K562 (cell line): ENCODE results near the gene KLB. TPM values are rescaled to one million over a fixed set of nuclear protein-coding genes. Genes with fewer than 3 reads are reported as not detected.

ENCODE experiments used
- ATAC-seq: fragments of 200-7000 bp; cut with Tn5 transposase; 3 replicates; pipeline ENCODE4 v1.9.1; 2020; ENCODE audit warnings: moderate library complexity
- BruUV-seq: library from RNA; stranded (reverse); fragments of 400-500 nt; replicated peaks from 2 replicates; lab custom pipeline; 2021; lab: Mats Ljungman, UMichigan
- CTCF ChIA-PET: fragments of 300-600 bp; formaldehyde crosslinking; extraction: SDS; loops from one replicate; lab custom pipeline; 2021; ENCODE audit warnings: low intra/inter-chr PET ratio; lab: Yijun Ruan, JAX
- POLR2A ChIA-PET: fragments of 300-600, 350-650 bp; sonication (Branson Sonifier 250); formaldehyde crosslinking; extraction: SDS; loops from one replicate; lab custom pipeline; 2021; ENCODE audit warnings: antibody characterized with exemption, inconsistent platforms; lab: Yijun Ruan, JAX
- DNase-seq, 4 experiments: peaks; one replicate each; pipeline versions ENCODE4 v3.0.0 to v3.0.0-alpha.2; 2011 to 2018; ENCODE audit warnings: low spot score in 3 of 4, mixed read lengths in 3 of 4; ENCODE audit errors: extremely low read depth in 1 of 4
- FAIRE-seq: peaks from 2 replicates; lab custom pipeline; 2011; peaks lifted over from hg19 to GRCh38; lab: Jason Lieb, UNC
- H2AFZ ChIP-seq: 2 replicates; pipeline ENCODE4 v1.6.0; 2011; ENCODE audit warnings: low read depth, low read length, control low read depth, inconsistent platforms
- H3K27ac ChIP-seq: fragments of 200-600 bp; 3 replicates; pipeline ENCODE4 v1.8.0; 2011; ENCODE audit warnings: low read depth, mild to moderate bottlenecking, control low read depth, inconsistent platforms, low read length, moderate library complexity, mixed read lengths; ENCODE audit errors: extremely low read depth
- H3K27me3 ChIP-seq, 2 experiments: fragments of 300-600 bp in 1 of 2; 2 replicates in 1 of 2; 3 replicates in 1 of 2; pipeline versions ENCODE4 v1.6.0 to v1.8.0; 2011; ENCODE audit warnings: inconsistent platforms in 2 of 2, low read length in 2 of 2, mild to moderate bottlenecking in 1 of 2, mixed read lengths in 1 of 2, moderate library complexity in 1 of 2; ENCODE audit not compliant: control insufficient read depth in 2 of 2, insufficient read depth in 2 of 2
- H3K36me3 ChIP-seq: fragments of 300-600 bp; 3 replicates; pipeline ENCODE4 v1.8.0; 2011; ENCODE audit warnings: mild to moderate bottlenecking, low read length, inconsistent platforms; ENCODE audit not compliant: control insufficient read depth, insufficient read depth
- H3K4me1 ChIP-seq, 2 experiments: fragments of 200-600 bp in 1 of 2; replicated peaks in 1 of 2; 2 replicates in 1 of 2; 3 replicates in 1 of 2; pipeline versions ENCODE4 v1.5.1 to v1.8.0; 2011; ENCODE audit warnings: inconsistent platforms in 2 of 2, low read length in 2 of 2, mild to moderate bottlenecking in 1 of 2, mixed read lengths in 1 of 2, moderate library complexity in 1 of 2; ENCODE audit not compliant: control insufficient read depth in 2 of 2, insufficient read depth in 2 of 2
- H3K4me2 ChIP-seq: 2 replicates; pipeline ENCODE4 v1.6.1; 2011; ENCODE audit warnings: low read length, control low read depth, inconsistent platforms, mixed read lengths; ENCODE audit not compliant: insufficient read depth
- H3K4me3 ChIP-seq: fragments of 200-600 bp; sonication (generic), shearing (Covaris generic); 2 replicates; pipeline ENCODE4 v1.5.1; 2016; ENCODE audit warnings: control low read depth, inconsistent platforms
- H3K79me2 ChIP-seq: fragments of 200-600 bp; 3 replicates; pipeline ENCODE4 v1.8.0; 2011; ENCODE audit warnings: low read length, inconsistent platforms; ENCODE audit not compliant: control insufficient read depth, insufficient read depth
- H3K9ac ChIP-seq, 2 experiments: 2 replicates each; pipeline versions ENCODE4 v1.6.0 to v1.6.1; 2011; ENCODE audit warnings: low read depth in 2 of 2, low read length in 2 of 2, control low read depth in 1 of 2, inconsistent platforms in 1 of 2, mild to moderate bottlenecking in 1 of 2, mixed read lengths in 1 of 2; ENCODE audit not compliant: insufficient read depth in 1 of 2
- H3K9me1 ChIP-seq: one replicate; pipeline ENCODE4 v1.6.0; 2011; ENCODE audit warnings: inconsistent platforms, mild to moderate bottlenecking, low read length, moderate library complexity; ENCODE audit not compliant: control insufficient read depth, insufficient read depth
- H3K9me3 ChIP-seq: replicated peaks from 2 replicates; pipeline ENCODE4 v1.5.1; 2011; ENCODE audit warnings: low read depth, low read length, inconsistent platforms; ENCODE audit not compliant: control insufficient read depth, insufficient read depth
- H4K20me1 ChIP-seq: replicated peaks from 2 replicates; pipeline ENCODE4 v1.6.1; 2011; ENCODE audit warnings: low read length, inconsistent platforms, mixed read lengths; ENCODE audit not compliant: control insufficient read depth, insufficient read depth
- ZNF12 ChIP-seq: sonication (generic); formaldehyde crosslinking; IDR thresholded peaks from 2 replicates; pipeline ENCODE4 v1.4.0; 2020; ENCODE audit warnings: mild to moderate bottlenecking, missing genetic modification reagents
- WGBS: fragments of 100-300 bp; shearing (Covaris generic); methylation state at CpG from one replicate; pipeline ENCODE4 v1.1.6; 2016; ENCODE audit warnings: low coverage, mixed read lengths; ENCODE audit not compliant: insufficient coverage; ENCODE audit errors: missing lambda C conversion rate; 5-methylcytosine and 5-hydroxymethylcytosine counted together
- in situ Hi-C: fragments of 300-500 bp; cut with MboI; formaldehyde crosslinking; loops from 4 replicates; pipeline ENCODE4 v1.15.0; 2018; ENCODE audit warnings: inconsistent platforms, mixed read lengths
- intact Hi-C: fragments of 100-400 bp; cut with micrococcal nuclease; formaldehyde crosslinking; loops from 2 replicates; pipeline ENCODE4 v1.14.2; 2022
- polyA plus RNA-seq, 8 experiments: library from polyadenylated mRNA; depleted of rRNA in 4 of 8; stranded (reverse) in 5 of 8; unstranded in 3 of 8; fragments of >200 nt; fragmentation: Nextera tagmentation in 2 of 8; fragmentation: Illumina TruSeq in 1 of 8; extraction: Ambion mirVana in 2 of 8; extraction: Trizol in 1 of 8; gene quantifications; 2 replicates each; pipeline versions ENCODE4 v1.2.1 to v1.2.3, GENCODE V29; 2011 to 2014; ENCODE audit warnings: inconsistent platforms in 1 of 8, missing spikeins in 1 of 8
- total RNA-seq, 7 experiments: library from RNA; depleted of rRNA in 6 of 7; stranded (reverse); fragments of >200 nt in 6 of 7; fragmentation: Illumina TruSeq in 2 of 7; extraction: Trizol in 2 of 7; gene quantifications; 2 replicates each; pipeline versions ENCODE4 v1.2.1 to v1.2.3, GENCODE V29; 2011 to 2021; ENCODE audit warnings: low replicate concordance in 1 of 7
- TF ChIP-seq, protein P1 (sequence below), 2 experiments: fragments of 450-650 bp in 1 of 2; sonication (generic) in 1 of 2; formaldehyde crosslinking in 1 of 2; IDR thresholded peaks; 2 replicates each; pipeline versions ENCODE4 v1.7.1 to v1.9.0; 2016 to 2022; ENCODE audit warnings: inconsistent platforms in 1 of 2, mild to moderate bottlenecking in 1 of 2, missing genetic modification reagents in 1 of 2

Gene KLB
- total and polyA plus RNA-seq, 9 of the 15 experiments (the other 6 are each of a cell fraction or from before 2014, with no cell fraction given): 0.04 to 0.13 TPM; not detected in 7

DNA sequence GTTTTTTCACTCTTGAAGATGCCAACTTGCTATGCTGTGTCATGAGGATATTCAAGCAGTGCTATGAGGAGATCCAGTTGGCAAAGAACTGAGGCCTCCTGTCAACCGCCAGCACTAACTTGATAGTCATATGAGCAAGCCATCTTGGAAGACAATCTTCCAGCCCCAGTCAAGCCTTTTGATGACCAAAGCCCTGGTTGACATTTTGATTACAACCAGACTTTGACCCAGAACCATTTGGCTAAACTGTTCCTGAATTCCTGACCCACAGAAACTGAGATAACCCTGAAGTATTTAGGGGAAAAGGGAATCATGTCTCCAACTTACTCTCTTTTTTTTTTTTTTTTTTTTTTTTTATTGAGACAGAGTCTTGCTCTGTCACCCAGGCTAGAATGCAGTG lies 87.6 kb downstream of the KLB start:
- 45% methylated on average over 1 of the region's 1 CpG for WGBS
- H4K20me1 ChIP-seq: no peaks in the 10 kb centered on the region
- peaks cover 3% of the 10 kb centered on the region; the same call in 1 of the 3 replicates for H3K36me3 ChIP-seq
- no peak for FAIRE-seq
- BruUV-seq: no TSS peak
- no peaks in the 10 kb centered on the region for H3K27me3 ChIP-seq
- ChIA-PET POLR2A (no interaction called here), CTCF (no interaction called here)
- no peak overlapping the region for H2AFZ ChIP-seq
- in situ Hi-C loops: no loop called here
- H3K79me2 ChIP-seq: no peaks in the 10 kb centered on the region
- no peak for DNase-seq
- intact Hi-C loops: no loop called here
- H3K27ac ChIP-seq: no peak overlapping the region
- no peaks in the 10 kb centered on the region for H3K9me1 ChIP-seq
- no peaks in the 10 kb centered on the region for H3K9me3 ChIP-seq
- no peaks in the 10 kb centered on the region; a peak in 1 of 5 replicates for H3K4me1 ChIP-seq
- ATAC-seq: no peak
- TF ChIP-seq ZNF12 (CRISPR knock-in tag): no peak
- TF ChIP-seq, protein P1, sequence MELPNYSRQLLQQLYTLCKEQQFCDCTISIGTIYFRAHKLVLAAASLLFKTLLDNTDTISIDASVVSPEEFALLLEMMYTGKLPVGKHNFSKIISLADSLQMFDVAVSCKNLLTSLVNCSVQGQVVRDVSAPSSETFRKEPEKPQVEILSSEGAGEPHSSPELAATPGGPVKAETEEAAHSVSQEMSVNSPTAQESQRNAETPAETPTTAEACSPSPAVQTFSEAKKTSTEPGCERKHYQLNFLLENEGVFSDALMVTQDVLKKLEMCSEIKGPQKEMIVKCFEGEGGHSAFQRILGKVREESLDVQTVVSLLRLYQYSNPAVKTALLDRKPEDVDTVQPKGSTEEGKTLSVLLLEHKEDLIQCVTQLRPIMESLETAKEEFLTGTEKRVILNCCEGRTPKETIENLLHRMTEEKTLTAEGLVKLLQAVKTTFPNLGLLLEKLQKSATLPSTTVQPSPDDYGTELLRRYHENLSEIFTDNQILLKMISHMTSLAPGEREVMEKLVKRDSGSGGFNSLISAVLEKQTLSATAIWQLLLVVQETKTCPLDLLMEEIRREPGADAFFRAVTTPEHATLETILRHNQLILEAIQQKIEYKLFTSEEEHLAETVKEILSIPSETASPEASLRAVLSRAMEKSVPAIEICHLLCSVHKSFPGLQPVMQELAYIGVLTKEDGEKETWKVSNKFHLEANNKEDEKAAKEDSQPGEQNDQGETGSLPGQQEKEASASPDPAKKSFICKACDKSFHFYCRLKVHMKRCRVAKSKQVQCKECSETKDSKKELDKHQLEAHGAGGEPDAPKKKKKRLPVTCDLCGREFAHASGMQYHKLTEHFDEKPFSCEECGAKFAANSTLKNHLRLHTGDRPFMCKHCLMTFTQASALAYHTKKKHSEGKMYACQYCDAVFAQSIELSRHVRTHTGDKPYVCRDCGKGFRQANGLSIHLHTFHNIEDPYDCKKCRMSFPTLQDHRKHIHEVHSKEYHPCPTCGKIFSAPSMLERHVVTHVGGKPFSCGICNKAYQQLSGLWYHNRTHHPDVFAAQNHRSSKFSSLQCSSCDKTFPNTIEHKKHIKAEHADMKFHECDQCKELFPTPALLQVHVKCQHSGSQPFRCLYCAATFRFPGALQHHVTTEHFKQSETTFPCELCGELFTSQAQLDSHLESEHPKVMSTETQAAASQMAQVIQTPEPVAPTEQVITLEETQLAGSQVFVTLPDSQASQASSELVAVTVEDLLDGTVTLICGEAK (IDR thresholded peaks at IDR 0.05): peak; percentile 48; the same call in 1 of the 2 replicates
- TF ChIP-seq, protein P1 (CRISPR knock-in tag; IDR thresholded peaks at IDR 0.05): no peak
- no peak overlapping the region for H3K4me2 ChIP-seq
- no peak overlapping the region for H3K9ac ChIP-seq
- no peak overlapping the region for H3K4me3 ChIP-seq
